ENCODE data around the gene CEPT1. TPM values are rescaled to one million over a fixed set of nuclear protein-coding genes. Genes with fewer than 3 reads are reported as not detected.
"Not testable (repeated sequence)": the region's sequence is repeated elsewhere in the genome, so short reads cannot be mapped to it uniquely, and the experiment has no call there.

The CEPT1 gene
- polyA plus RNA-seq, 2 donors: 11.9 to 13.5 TPM

DNA sequence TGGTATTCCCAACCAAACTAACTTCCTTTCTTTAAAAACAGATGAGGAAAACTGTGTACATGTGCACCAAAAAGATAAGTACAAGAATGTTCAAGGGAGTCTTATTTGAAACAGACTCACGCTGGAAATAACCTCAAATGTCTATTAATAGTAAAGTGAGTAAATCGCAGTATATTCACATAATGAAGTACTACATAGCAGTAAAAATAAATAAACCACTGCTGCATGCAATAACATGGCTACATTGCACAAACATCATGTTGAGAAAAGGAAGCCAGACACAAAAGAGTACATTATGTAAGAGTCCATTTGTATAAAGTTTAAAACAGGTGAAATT is 65.7 kb downstream of the CEPT1 start:
- H3K27ac ChIP-seq (ENCODE audit: low read depth in 2 of 2, low read length in 1 of 2): no peak overlapping the region
- WGBS, 2 donors: 55 to 58% methylated on average over 2 of the region's 2 CpGs
- H3K36me3 ChIP-seq (ENCODE audit: control insufficient read depth in 2 of 2, insufficient read depth in 2 of 2, low read length in 1 of 2): no peaks in the 10 kb centered on the region
- no peaks in the 10 kb centered on the region for H3K9me3 ChIP-seq (ENCODE audit: control insufficient read depth in 2 of 2, insufficient read depth in 1 of 2, low read depth in 1 of 2, low read length in 1 of 2)
- H3K27me3 ChIP-seq (ENCODE audit: control insufficient read depth in 1 of 2, insufficient read depth in 2 of 2, low read length in 2 of 2): no peaks in the 10 kb centered on the region
- peaks cover 2 to 11% of the 10 kb centered on the region in 2 donors for H3K4me1 ChIP-seq (ENCODE audit: control insufficient read depth in 2 of 2, insufficient read depth in 2 of 2, low read length in 1 of 2)
- H3K4me3 ChIP-seq (ENCODE audit: low read depth in 1 of 2, low read length in 2 of 2): no peak overlapping the region

DNA sequence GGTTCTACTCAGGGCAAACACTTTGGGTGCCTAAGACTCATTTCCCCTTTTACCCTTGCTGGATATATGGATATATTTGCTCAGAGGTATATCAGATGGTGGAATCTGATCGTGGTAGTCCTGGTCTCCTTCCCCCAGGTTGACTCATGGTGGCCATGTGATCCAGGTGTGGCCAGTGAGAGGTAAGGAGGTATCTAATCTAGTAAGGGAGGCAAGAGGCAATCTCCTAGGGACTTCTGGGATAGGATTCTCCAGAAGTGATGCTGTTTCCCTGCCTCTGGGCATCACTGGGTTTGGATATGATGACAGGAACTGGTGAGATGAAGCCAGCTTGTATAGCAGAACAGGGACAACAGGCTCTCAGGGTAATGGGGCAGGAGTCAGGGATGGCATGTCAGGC is 68.9 kb downstream of the CEPT1 start:
- Histone ChIP-seq H3K27ac (ENCODE audit: low read depth in 2 of 2, low read length in 1 of 2) (no peak overlapping the region), H3K9me3 (ENCODE audit: control insufficient read depth in 2 of 2, insufficient read depth in 1 of 2, low read depth in 1 of 2, low read length in 1 of 2) (no peaks in the 10 kb centered on the region), H3K4me3 (ENCODE audit: low read depth in 1 of 2, low read length in 2 of 2) (no peak overlapping the region), H3K27me3 (ENCODE audit: control insufficient read depth in 1 of 2, insufficient read depth in 2 of 2, low read length in 2 of 2) (no peaks in the 10 kb centered on the region), H3K36me3 (ENCODE audit: control insufficient read depth in 2 of 2, insufficient read depth in 2 of 2, low read length in 1 of 2) (no peaks in the 10 kb centered on the region), H3K4me1 (ENCODE audit: control insufficient read depth in 2 of 2, insufficient read depth in 2 of 2, low read length in 1 of 2) (peaks cover 0 to 7% of the 10 kb centered on the region in 2 donors)
- WGBS, 2 donors: 36 to 39% methylated on average over 1 of the region's 1 CpG

DNA sequence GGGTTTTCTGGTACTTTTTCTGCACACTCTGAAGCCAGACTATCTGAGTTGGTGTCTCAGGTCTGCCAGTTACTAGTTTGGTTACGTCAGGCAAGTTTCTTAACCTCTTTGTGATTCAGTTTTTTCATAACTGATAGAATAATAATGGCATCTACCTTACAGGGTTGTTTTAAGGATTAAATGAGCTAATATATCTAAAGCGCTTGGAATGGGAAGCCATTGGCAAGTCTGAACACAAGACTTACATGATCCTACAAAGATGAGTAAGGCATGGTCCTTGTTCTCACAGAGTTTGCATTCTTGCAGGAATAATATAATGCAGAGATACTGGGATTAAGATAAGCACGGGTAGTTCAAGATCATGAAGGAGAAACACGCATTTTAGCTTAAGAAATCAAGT is 69.6 kb downstream of the CEPT1 start:
- Histone ChIP-seq H3K4me3 (ENCODE audit: low read depth in 1 of 2, low read length in 2 of 2) (no peak overlapping the region), H3K27ac (ENCODE audit: low read depth in 2 of 2, low read length in 1 of 2) (no peak overlapping the region), H3K4me1 (ENCODE audit: control insufficient read depth in 2 of 2, insufficient read depth in 2 of 2, low read length in 1 of 2) (peaks cover 0 to 5% of the 10 kb centered on the region in 2 donors), H3K36me3 (ENCODE audit: control insufficient read depth in 2 of 2, insufficient read depth in 2 of 2, low read length in 1 of 2) (no peaks in the 10 kb centered on the region), H3K27me3 (ENCODE audit: control insufficient read depth in 1 of 2, insufficient read depth in 2 of 2, low read length in 2 of 2) (no peaks in the 10 kb centered on the region), H3K9me3 (ENCODE audit: control insufficient read depth in 2 of 2, insufficient read depth in 1 of 2, low read depth in 1 of 2, low read length in 1 of 2) (no peaks in the 10 kb centered on the region)
- WGBS, 2 donors: 45 to 70% methylated on average over 4 of the region's 4 CpGs

DNA sequence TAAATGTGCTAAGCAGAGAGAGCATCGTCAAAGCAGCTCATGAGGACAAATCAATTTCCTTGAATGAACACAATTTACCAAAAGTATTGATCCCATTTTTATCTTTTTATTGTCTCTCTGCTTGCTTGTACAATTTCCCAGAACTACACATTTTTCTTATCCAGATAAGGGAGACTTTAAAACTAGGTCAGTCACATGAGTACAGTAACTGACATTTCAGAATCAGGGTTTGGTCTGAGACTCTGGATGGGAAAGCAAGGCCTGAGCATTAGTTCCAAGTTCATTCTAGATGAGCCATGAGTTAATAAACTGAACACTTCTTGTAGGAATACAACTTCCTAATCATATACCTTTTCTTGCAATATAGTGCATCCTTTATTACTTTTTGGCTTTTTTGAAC is 71.9 kb downstream of the CEPT1 start:
- 92 to 95% methylated on average over 1 of the region's 1 CpG for WGBS, 2 donors
- peaks cover 0 to 4% of the 10 kb centered on the region in 2 donors for H3K4me1 ChIP-seq (ENCODE audit: control insufficient read depth in 2 of 2, insufficient read depth in 2 of 2, low read length in 1 of 2)
- H3K9me3 ChIP-seq (ENCODE audit: control insufficient read depth in 2 of 2, insufficient read depth in 1 of 2, low read depth in 1 of 2, low read length in 1 of 2): no peaks in the 10 kb centered on the region
- no peak overlapping the region for H3K27ac ChIP-seq (ENCODE audit: low read depth in 2 of 2, low read length in 1 of 2)
- H3K36me3 ChIP-seq (ENCODE audit: control insufficient read depth in 2 of 2, insufficient read depth in 2 of 2, low read length in 1 of 2): no peaks in the 10 kb centered on the region
- H3K4me3 ChIP-seq (ENCODE audit: low read depth in 1 of 2, low read length in 2 of 2): no peak overlapping the region
- H3K27me3 ChIP-seq (ENCODE audit: control insufficient read depth in 1 of 2, insufficient read depth in 2 of 2, low read length in 2 of 2): no peaks in the 10 kb centered on the region

DNA sequence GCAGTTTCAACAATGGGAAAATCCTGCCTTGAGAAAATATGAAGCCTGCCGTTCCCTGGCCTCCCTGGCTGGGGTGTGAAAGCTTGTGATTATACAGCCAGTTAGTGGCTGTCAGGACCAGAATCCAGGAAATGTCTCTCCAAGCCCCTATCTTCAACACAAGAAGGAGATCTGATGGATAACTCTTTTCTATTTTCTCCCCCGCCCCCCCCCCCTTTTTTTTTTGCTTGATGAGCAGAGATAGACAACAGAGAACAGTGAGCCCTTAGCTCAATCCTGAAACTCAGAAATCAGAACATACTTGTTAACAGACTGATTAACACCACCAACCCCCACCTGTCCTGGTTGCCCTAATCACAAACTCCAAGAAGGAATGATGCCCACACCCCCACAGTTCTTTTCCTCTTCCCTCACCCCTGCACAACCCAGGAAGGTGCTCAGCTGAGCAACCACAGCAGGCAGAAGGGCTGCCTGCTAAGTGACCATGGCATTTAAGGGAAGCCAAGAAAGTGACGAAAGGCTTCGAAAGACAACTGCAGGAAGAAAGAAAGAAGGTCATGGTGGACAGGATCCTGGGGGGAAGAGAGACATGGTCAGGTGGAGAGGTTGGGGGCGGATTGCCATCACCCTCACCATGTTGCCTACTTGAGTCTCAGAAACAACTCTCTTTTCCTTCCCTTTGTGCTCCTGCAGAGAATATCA is 72.8 kb downstream of the CEPT1 start:
- no peaks in the 10 kb centered on the region for H3K27me3 ChIP-seq (ENCODE audit: control insufficient read depth in 1 of 2, insufficient read depth in 2 of 2, low read length in 2 of 2)
- no peak overlapping the region for H3K27ac ChIP-seq (ENCODE audit: low read depth in 2 of 2, low read length in 1 of 2)
- no peaks in the 10 kb centered on the region for H3K9me3 ChIP-seq (ENCODE audit: control insufficient read depth in 2 of 2, insufficient read depth in 1 of 2, low read depth in 1 of 2, low read length in 1 of 2)
- no peak overlapping the region for H3K4me3 ChIP-seq (ENCODE audit: low read depth in 1 of 2, low read length in 2 of 2)
- no peaks in the 10 kb centered on the region for H3K36me3 ChIP-seq (ENCODE audit: control insufficient read depth in 2 of 2, insufficient read depth in 2 of 2, low read length in 1 of 2)
- WGBS, 2 donors: 81 to 88% methylated on average over 5 of the region's 5 CpGs
- H3K4me1 ChIP-seq (ENCODE audit: control insufficient read depth in 2 of 2, insufficient read depth in 2 of 2, low read length in 1 of 2): peaks cover 0 to 4% of the 10 kb centered on the region in 2 donors

DNA sequence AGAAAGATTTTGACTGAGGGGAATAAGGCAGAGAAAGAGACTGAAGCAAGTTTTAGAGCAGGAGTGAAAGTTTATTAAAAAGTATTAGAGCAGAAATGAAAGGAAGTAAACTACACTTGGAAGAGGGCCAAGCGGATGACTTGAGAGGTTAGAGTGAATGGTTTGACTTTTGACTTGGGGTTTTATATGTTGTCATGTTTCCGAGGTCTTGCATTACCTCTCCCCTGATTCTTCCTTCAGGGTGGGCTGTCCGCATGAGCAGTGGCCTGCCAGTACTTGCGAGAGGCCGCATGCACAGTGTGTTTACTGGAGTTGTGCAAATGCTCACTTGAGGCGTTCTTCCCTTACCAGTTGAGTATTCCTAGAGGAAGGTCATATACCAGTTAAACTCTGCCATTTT is 73.4 kb downstream of the CEPT1 start:
- no peaks in the 10 kb centered on the region for H3K27me3 ChIP-seq (ENCODE audit: control insufficient read depth in 1 of 2, insufficient read depth in 2 of 2, low read length in 2 of 2)
- no peaks in the 10 kb centered on the region for H3K36me3 ChIP-seq (ENCODE audit: control insufficient read depth in 2 of 2, insufficient read depth in 2 of 2, low read length in 1 of 2)
- H3K9me3 ChIP-seq (ENCODE audit: control insufficient read depth in 2 of 2, insufficient read depth in 1 of 2, low read depth in 1 of 2, low read length in 1 of 2): no peaks in the 10 kb centered on the region
- no peak overlapping the region for H3K27ac ChIP-seq (ENCODE audit: low read depth in 2 of 2, low read length in 1 of 2)
- WGBS, 2 donors: 83 to 85% methylated on average over 6 of the region's 6 CpGs
- H3K4me3 ChIP-seq (ENCODE audit: low read depth in 1 of 2, low read length in 2 of 2): no peak overlapping the region
- H3K4me1 ChIP-seq (ENCODE audit: control insufficient read depth in 2 of 2, insufficient read depth in 2 of 2, low read length in 1 of 2): peaks cover 0 to 4% of the 10 kb centered on the region in 2 donors

DNA sequence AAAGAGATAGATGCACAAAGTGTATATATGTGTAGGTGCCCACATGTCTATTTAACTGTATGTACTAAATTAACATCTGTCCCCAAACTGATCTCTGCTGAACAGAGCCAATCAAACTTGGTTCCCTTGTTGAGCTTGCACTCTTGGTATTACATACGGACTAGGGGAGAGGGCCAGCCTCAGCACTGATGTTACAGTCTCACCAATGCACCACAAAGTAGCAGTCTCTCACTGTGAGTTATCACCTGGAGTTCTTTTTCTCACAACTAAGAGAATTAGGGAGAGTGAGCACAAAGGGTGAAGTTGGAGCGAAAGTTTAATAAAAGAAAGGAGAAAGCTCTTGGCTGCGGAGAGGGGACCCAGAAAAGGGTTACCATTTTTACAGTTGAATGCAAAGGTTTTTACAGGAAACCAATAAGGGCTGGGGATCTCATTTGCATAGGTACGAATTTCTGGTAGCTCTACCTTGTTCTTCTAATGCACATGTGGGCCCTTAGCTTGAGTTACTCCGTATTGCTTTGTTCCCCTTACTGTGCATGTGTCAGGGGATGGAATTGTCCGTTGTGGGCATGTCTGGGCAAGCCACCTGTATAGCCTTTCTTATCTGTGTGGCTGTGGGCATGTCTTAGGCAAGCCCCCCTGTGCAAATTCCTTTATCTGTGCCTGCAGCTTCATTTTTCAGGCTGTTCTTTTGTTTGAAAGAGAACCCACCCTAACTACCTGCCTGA is 74.2 kb downstream of the CEPT1 start:
- WGBS, 2 donors: 65 to 75% methylated on average over 6 of the region's 6 CpGs
- no peaks in the 10 kb centered on the region for H3K27me3 ChIP-seq (ENCODE audit: control insufficient read depth in 1 of 2, insufficient read depth in 2 of 2, low read length in 2 of 2)

DNA sequence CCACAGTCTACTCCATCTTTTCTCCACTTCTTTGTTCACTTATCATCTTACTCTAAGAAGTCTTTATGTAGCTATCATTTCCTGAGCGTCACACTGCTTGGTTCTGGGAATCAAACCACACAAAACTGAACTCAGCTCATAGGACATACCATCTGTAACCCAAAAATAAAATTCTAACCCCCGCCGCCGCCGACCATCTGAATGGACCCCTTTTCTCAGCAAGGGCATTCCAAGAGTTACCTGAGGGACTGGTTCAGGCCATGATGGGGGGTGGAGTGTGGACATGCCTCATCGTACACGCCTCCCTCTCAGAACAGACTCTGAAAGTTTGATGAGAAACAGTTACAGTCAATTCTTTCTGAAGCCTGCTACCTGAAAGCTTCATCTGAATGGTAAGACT is 74.9 kb downstream of the CEPT1 start:
- no peaks in the 10 kb centered on the region for H3K9me3 ChIP-seq (ENCODE audit: control insufficient read depth in 2 of 2, insufficient read depth in 1 of 2, low read depth in 1 of 2, low read length in 1 of 2)
- 79 to 84% methylated on average over 7 of the region's 7 CpGs for WGBS, 2 donors
- no peaks in the 10 kb centered on the region for H3K36me3 ChIP-seq (ENCODE audit: control insufficient read depth in 2 of 2, insufficient read depth in 2 of 2, low read length in 1 of 2)
- peak overlapping the region in 1 of 2 donors; percentile 29 for H3K27ac ChIP-seq (ENCODE audit: low read depth in 2 of 2, low read length in 1 of 2)
- no peaks in the 10 kb centered on the region for H3K27me3 ChIP-seq (ENCODE audit: control insufficient read depth in 1 of 2, insufficient read depth in 2 of 2, low read length in 2 of 2)
- H3K4me3 ChIP-seq (ENCODE audit: low read depth in 1 of 2, low read length in 2 of 2): no peak overlapping the region
- peaks cover 0 to 4% of the 10 kb centered on the region in 2 donors for H3K4me1 ChIP-seq (ENCODE audit: control insufficient read depth in 2 of 2, insufficient read depth in 2 of 2, low read length in 1 of 2)

More for the DNA sequence above, 74.2 kb downstream of the CEPT1 start:
- H3K9me3 ChIP-seq (ENCODE audit: control insufficient read depth in 2 of 2, insufficient read depth in 1 of 2, low read depth in 1 of 2, low read length in 1 of 2): no peaks in the 10 kb centered on the region
- H3K4me1 ChIP-seq (ENCODE audit: control insufficient read depth in 2 of 2, insufficient read depth in 2 of 2, low read length in 1 of 2): peaks cover 0 to 4% of the 10 kb centered on the region in 2 donors
- H3K27ac ChIP-seq (ENCODE audit: low read depth in 2 of 2, low read length in 1 of 2): no peak overlapping the region
- H3K4me3 ChIP-seq (ENCODE audit: low read depth in 1 of 2, low read length in 2 of 2): no peak overlapping the region
- no peaks in the 10 kb centered on the region for H3K36me3 ChIP-seq (ENCODE audit: control insufficient read depth in 2 of 2, insufficient read depth in 2 of 2, low read length in 1 of 2)

DNA sequence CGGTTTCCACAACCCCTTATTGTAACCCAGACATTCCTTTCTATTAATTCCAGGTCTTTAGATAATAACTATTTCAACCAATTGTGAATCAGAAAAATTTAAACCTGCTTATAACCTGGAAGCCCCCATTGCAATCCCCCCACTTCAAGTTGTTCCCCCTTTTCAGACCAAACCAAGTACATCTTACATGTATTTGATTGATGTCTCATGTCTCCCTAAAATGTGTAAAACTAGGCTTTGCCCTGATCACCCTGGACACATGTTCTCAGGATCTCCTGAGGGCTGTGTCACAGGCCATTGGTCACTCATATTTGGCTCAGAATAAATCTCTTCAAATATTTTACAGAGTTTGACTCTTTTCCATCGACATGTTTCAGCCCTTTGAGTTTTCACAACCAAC is 75.3 kb downstream of the CEPT1 start:
- not testable (repeated sequence) for H3K9me3 ChIP-seq (ENCODE audit: control insufficient read depth in 2 of 2, insufficient read depth in 1 of 2, low read depth in 1 of 2, low read length in 1 of 2); H3K27me3 ChIP-seq (ENCODE audit: control insufficient read depth in 1 of 2, insufficient read depth in 2 of 2, low read length in 2 of 2); H3K36me3 ChIP-seq (ENCODE audit: control insufficient read depth in 2 of 2, insufficient read depth in 2 of 2, low read length in 1 of 2); H3K4me3 ChIP-seq (ENCODE audit: low read depth in 1 of 2, low read length in 2 of 2); H3K27ac ChIP-seq (ENCODE audit: low read depth in 2 of 2, low read length in 1 of 2); H3K4me1 ChIP-seq (ENCODE audit: control insufficient read depth in 2 of 2, insufficient read depth in 2 of 2, low read length in 1 of 2)
- 84 to 87% methylated on average over 2 of the region's 2 CpGs for WGBS, 2 donors

DNA sequence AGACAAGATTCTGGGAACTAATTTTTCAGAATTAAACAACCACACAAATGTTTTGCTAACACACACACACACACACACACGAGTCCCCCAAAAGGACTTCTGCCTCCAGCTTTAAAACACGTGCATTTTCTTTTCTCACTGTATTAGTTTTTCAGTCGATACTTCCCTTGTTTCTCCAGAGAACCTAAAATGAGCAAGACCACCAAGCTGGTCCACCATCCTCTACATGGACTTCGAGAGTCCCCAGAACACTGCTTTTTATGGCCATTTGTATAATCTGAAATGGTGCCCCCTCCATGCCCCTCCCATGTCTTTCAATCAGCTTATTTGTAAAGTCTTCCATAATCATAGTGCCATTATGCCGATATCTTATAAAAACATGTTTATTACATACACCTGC is 76.7 kb downstream of the CEPT1 start:
- H3K27me3 ChIP-seq (ENCODE audit: control insufficient read depth in 1 of 2, insufficient read depth in 2 of 2, low read length in 2 of 2): no peaks in the 10 kb centered on the region
- H3K36me3 ChIP-seq (ENCODE audit: control insufficient read depth in 2 of 2, insufficient read depth in 2 of 2, low read length in 1 of 2): no peaks in the 10 kb centered on the region
- no peaks in the 10 kb centered on the region for H3K9me3 ChIP-seq (ENCODE audit: control insufficient read depth in 2 of 2, insufficient read depth in 1 of 2, low read depth in 1 of 2, low read length in 1 of 2)
- H3K27ac ChIP-seq (ENCODE audit: low read depth in 2 of 2, low read length in 1 of 2): peak overlapping the region in 1 of 2 donors; percentile 42
- H3K4me1 ChIP-seq (ENCODE audit: control insufficient read depth in 2 of 2, insufficient read depth in 2 of 2, low read length in 1 of 2): peaks cover 0 to 4% of the 10 kb centered on the region in 2 donors
- 72 to 80% methylated on average over 5 of the region's 5 CpGs for WGBS, 2 donors
- H3K4me3 ChIP-seq (ENCODE audit: low read depth in 1 of 2, low read length in 2 of 2): no peak overlapping the region
